COLO668 (cell line): Measurements from ENCODE around the gene FBXO24.

Source experiments
- DNase-seq: peaks from one replicate; lab custom pipeline; 2025; ENCODE audit not compliant: unreplicated experiment; lab: John Stamatoyannopoulos, UW

The FBXO24 gene

DNA sequence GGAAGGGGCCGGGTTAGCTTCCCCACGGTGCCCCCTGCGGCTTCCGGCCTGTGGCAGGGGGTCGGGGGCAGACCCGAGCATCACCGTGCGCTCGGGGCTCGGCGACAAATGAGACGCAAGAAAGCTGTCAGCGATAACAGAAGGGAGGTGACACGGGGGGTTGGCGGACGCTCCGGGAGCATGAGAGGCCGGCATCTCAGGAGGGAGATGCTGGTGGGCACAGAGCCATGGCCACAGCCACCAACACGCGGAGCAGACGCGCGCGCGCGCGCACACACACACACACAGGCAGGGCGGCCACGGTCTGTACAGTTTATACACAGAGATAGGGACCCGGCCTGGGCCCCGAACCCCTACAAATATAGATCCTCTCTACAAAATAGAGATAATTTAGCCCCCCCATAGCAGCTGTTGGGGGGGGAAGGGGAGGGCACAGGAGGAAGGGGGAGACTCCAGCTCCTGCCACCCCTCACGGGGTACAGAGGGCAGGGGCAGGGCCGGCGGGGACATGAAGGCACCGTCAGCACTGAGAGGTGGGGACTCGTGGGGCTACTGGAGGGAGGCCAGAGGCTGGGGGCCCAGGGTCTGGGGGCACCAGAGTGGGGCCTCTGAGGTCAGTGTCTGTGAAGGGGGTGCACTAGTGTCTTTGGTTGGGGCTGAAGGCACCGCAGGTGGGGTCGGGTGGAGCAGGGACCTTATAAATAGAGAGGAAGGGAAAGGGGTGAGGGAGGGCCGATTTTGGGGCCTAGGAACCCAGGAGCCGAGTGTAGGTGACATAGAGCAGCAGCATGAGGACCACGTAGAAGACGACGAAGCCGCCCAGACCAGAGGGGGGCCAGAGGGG lies 11.5 kb upstream of the FBXO24 start:
- no peak for DNase-seq

DNA sequence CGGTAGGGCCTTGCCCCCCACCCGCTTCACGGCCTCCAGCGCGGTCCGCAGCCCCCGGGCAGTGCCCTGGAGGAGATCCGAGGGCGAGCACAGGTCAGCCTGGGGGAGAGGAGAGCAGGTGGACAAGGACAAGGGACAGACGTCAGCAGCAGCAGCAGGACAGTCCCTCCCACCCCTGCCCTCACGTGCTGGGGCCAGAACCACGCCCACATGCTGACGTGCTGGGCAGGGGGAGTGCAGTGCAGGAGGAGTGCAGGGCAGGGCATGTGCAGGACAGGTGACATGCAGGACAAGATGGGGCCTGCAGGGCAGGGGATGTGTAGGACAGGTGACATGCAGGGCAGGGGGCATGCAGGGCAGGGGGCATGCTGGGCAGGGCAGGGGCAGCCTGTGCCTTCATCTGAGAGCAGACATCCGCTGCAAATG lies 10.9 kb upstream of the FBXO24 start:
- DNase-seq = no peak

DNA sequence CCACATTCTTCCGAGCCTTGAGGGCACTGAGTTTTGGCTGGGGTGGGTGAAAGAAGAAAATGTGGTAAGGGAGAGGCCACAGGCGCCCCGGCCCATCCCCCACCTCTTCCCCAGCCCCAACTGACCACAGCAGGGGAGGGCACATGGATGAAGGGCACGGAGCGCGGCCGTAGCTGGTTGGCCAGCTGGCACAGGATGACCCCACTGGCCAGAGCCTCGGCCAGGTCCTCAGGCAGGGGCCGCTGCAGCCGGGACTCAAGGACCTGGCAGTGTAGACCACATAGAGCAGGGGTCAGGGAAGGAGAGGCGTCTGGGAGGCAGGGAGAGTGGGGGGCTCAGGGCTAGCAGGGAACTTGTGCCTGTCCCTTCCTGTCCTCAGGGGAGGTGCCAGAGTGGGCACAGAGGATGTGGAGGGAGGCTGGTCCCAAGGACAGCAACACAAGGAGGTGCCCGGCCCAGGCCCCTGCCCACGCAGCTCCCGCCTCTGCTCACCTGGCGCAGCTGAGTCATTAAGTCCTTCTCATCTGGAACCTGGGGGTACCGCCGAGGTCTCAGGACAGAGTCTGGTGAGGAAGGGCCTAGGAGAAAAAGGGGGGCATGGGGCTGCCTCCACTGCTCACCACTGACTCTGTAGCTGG lies 10.3 kb upstream of the FBXO24 start:
- DNase-seq = no peak

DNA sequence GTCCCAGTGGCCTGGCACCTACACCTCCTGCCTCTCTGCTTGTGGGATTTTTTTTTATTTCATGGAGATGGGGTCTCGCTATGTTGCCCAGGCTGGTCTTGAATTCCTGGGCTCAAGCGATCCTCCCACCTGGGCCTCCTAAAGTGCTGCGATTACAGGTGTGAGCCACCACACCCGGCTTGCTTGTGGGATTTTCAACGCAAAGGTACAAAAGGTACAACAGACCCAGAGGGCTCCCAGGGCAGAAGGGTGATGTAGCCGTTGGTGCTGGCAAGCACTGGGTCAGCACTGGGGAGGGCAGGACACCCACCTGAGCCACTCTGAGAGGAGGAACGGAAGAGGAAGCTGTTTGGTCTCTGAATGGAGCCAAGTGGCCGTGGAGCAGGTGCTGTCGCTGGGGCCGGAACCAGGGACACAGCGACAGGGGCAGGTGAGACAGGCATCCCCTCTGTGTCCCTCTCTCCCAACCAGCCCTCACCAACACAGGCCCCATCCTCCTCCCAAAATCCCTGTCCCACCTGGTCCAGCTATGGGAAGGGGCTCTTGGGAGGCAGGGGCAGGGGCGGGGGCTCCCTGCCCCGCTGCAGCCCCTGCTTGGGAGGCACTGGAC lies 9.6 kb upstream of the FBXO24 start:
- no peak for DNase-seq

DNA sequence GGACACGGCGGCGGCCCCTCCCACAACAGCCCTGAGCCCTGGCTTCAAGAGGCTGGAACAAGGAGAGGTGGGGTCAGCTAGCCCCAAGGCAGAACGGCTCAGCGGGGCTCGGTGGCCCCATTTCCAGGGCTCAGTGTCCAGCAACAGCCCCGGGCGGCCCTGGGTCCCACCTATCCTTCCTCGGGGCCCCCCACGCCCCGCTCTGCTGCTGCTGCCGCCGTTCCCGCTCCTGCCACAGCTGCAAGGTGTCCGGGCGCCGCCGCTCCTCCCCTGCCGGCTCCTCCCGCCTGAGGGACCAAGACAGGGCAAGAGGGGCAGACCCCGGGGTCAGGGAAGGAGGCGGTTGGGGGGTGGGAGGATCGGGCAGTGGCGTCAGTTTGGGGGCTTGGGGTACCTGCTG lies 9.0 kb upstream of the FBXO24 start:
- DNase-seq = no peak

DNA sequence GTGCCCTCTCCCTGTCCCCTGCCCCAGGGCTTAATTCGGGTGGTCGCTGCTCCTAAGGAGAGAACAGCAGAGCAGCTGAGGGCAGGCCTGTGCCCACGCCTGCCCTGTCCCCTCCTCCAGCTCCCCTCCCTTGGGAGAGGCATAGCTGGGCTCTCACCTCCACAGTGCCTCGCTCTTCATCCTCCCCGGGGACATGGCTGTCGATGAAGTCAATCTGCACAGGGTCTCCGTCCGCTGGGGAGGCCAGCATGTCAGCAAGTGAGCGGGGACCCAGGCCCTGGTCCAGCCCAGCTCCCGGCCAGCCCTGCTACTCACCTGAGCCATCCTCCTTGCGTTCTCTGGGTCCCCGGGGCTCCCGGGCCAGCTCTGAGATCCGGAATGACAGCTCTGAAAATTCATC lies 8.6 kb upstream of the FBXO24 start:
- DNase-seq = no peak

DNA sequence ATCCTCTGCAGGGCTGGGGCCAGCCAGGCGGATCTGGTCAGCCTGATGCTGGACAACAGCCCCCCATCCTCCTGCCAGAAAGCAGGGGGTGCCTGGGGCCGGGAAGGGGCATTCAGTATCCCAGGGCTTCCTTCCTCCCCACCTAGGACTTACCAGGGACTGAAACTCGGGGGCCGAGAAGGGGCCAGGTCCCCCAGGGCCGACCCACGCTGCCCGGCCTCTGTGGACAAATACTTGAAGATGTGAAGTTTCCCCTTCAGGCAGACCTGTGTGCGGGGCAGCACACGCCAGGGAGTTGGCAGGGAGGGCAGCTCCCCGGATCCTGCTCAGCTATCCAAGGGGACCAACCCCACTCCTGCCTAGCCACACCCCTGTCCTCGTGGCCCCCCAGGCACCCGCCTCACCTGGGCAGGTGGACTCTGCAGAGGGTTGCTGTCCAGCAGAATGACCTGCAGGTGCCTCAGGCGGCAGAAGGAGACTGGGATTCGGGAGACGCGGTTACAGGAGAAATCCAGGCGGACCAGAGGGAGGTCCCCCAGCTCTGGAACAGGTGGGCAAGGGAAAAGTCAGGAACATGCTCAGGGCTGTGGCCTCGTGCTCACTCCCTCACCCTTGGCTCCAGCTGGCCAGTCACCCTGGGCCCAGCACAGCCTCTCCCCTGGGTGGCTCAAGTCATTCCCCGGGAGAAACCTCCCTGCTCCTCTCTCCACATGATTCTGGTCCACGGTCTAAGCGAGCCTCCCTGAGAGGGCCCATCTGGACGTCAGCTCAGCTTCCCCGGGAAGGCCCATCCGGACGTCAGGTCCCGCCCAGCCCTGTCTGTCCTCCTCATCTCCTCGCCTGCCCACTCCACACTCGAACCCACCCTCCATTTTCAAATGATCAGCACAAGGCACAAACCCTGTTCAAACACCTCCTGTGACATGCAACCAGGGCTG lies 7.6 kb upstream of the FBXO24 start:
- no peak for DNase-seq

DNA sequence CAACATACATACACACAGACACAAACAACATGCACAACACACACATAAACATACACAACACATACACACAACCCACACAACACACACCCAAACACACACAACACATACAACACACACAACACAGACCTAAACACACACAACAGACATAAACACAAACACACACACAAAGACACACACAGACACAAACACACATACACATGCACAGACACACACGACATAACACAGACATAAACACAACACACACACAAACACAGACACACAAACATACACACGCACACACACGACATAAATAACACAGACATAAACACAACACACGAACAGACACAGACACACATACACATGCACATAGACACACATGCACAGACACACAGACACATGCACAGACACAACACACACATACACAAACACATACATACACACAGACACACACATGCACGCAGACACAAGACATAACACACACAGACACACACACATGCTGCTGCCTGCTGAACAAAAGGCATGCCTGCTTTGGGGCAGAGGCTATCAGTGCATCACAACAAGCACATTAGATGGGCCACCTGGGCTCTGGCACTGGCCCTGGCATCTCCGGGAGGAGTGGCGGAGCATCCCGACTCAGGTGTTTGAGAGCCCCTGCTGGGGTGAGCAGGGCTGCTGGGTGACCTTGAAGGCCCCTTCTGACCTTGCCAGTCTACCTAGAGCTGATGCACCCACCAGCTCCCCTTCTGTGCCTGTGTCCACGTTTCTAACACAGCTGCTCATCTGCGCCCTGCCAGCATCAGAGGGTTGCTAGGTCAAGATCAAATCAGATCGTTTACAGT lies 5.5 kb upstream of the FBXO24 start:
- DNase-seq = no peak

DNA sequence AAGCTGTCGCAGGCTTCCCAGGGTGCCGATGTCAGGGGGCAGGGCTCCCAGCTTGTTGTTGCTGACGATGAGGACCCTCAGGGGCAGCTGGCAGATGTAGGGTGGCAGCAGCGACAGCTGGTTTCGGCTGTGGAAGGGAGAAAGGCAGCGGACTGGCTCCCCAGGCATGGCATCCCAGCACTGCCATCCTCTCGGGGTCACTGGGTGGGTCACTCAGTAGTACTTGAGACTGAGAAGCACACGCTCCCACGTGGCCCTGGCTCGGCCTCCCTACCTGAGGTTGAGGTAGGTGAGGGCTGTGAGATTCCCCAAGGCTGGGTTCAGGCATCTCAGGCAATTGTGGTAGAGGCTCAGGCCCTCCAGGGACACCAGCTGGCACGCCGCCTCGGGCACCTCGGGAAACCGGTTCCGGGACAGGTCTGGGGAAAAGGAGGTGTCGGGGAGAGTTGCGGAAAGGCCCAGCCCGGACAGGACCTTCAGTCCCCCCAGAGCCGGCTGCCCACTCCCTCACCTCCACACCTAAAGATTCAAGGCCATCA lies 4.0 kb upstream of the FBXO24 start:
- DNase-seq = no peak

DNA sequence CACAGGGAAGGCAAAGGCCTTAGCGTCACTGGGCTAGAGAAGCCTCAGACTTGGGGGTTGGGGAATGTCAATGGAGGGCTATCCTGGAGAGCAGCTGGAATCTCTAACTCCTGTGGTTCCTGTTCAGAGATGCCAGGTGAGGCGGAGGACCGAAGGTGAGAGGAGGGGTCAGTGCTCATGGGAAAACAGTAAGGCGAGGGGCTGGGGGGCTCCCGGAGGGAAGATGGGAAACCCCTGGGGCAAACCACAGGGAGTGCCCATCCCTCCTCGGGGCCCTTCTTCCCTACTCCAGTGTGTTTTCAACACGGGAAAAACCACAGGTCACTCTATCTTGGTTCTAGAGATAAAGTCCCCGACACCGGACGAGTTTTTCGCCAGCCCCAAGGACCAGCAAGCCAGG lies 3.5 kb upstream of the FBXO24 start:
- no peak for DNase-seq

DNA sequence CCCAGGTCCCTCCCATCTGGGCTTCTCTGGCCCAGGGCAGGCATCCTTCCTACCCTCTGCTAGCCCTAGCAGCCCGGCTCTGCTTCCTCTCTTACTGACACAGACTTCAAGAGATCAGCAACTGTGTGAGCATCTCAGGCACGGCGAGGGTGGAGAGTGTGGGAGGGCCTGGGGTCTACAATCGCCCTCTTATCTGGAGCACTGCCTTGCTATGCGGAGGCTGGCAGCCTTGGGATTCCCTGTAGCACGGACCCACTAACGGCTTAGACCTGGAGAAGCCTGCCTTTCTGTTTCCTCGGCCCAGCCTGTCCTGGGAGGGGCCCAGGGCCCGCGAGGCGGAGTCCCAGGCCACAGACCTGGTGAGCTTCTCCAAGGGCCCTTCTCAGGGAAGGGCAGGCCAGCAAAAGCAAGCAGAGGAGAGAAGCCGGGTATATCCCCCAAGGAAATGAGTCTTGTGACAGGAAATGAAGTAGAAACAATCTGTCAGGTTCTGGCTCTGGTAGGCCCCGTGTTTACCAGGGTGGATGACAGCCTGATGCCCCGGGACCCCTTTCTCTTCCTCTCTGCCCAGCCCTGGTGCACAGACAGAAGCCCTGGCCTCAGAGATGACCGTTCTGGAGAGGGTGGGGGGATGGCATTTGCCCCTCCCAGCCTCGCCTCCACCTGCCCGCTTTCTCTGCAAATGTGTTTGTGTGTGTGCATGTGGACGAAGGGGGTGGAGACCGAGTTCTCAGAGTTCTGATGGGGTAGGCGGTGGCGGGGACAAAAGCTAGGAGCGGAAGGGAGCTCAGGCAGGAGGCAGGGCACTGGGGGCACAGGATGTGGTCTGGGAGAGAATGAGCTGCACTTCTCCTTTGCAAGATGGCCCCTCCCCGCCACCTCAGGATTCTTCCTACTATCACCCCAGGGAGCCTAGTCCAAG lies 2.7 kb upstream of the FBXO24 start:
- DNase-seq = no peak

DNA sequence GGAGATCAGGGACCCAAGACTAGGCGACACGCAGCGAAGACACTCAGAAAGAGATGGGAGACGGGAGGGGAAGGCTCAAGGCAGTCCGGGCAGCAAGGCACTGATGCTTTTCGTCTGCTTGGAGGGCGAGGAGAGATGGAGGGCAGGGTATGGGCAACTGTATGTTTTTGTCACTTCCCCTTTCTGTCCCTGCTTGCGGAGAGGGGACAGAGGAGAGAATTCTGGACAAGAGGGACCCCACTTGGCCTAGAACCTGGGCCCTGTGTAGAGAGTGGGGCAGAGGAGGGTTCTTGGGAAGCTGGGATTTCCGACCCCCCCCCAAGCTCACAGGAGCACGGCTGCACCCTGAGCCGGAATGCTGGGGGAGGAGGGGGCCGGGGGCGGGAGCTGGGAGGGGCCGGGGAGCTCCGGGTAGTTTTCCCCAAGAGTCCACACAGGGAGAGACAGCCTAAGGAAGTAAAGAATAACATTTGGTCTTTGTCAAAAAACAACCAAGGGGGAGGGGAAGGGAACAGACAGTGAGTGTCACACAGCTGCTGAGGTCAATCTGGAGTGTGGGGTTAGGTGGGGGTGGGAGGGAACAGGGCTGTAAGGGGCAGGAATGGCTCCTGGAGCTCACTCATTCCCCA lies 2.0 kb upstream of the FBXO24 start:
- no peak for DNase-seq

DNA sequence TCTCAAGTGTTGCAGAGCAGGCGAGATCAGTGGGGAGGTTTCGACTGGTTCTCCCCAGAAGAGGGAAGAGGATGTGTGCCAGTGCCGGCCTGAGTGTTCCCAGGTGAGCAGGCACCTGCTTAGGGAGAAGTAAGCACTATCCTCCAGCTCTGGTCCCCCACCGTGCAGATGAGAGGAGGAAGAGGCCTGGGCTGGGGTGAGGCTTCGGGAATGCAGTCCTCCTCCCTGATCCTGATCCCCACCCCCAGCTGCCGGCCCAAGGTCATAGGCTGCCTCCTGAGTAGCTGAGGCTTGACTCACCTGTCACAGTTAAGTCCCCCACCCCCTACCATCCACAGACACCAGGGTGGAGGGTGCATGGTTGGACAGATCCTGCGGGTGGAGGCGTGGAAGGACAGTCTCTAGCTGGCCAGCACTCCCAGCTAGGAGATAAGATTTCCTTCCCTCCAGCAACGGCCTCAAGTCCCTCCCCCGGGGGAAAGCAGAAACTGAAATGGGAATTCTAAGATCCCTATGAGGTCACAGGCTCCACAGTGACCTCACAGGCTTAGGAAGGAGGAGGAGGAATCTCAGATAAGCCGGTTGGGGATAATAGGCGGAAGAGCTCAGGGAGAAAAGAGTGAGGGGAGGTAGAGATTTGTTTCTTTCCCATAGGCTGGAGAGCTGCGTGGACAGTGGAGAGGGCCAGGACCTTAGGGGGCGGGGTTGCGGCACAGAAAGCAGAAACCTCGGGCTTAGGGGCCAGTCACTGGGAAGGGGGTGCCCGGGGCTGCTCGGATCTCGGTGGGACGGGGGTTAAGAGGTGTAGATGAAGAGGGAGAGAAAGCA lies 1.2 kb upstream of the FBXO24 start:
- peak; percentile 50 for DNase-seq

DNA sequence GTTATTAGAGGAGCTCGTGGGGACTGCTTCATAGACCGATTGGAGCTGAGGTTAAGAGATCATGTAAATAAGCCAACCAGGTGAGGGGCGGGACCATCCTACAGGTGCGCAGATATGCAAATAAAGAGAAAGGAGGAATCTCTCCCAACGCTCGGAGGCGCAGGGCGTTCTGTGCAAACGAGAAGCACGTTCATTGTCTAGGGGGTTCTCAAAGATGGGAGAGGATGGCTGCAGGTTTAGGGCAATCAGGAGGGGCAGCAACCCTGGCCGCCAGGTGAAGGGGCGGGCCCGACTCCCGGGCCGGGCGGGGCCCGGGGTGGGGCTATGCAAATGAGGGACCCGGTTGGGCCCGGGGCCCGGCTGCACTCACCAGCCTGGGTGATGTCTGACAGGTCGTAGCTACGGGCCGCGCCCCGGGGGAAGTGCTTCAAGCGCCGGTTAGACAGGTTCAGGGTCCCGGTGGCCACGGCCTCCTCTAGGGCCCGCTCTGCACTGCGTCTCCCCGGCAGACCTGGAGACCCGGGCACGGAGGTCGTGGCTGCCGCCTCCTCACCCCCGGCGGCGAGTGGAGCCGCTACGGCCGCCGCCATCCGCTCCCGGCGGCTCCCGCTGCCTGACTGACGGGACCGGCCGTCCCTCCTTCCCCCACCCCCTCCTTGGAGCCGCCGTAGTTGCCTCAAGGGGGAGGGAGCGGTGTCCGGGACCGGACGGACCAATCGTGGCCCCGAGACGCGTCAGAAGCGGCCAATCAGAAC lies 440 bp upstream of the FBXO24 start, which contains the start of gene LRCH4:
TSS of gene LRCH4 (minus strand) at position 619 of the 755 bp plus-strand sequence. CDS start at position 590, 29 bp downstream.
- DNase-seq = peak; percentile 85

DNA sequence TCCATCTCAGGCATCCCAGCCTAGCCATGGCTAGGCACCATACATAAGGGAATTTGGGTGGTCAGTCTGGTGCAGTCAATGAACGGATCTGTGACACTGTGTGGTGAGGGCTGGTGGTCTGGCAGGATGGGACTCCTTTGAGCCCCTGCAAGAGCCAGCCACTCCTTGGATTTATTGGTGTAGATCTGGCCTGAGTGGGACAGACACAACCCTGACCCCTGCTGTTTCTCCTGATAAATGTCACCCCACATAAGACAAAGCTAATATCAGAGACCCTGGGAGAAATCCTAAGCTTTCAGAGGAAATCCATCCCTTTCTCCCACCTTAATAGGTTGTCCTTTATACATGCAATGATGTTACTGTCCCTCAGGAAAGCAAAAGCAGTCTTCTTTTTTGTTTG lies 2.3 kb downstream of the FBXO24 start:
- peak; percentile 4 for DNase-seq

DNA sequence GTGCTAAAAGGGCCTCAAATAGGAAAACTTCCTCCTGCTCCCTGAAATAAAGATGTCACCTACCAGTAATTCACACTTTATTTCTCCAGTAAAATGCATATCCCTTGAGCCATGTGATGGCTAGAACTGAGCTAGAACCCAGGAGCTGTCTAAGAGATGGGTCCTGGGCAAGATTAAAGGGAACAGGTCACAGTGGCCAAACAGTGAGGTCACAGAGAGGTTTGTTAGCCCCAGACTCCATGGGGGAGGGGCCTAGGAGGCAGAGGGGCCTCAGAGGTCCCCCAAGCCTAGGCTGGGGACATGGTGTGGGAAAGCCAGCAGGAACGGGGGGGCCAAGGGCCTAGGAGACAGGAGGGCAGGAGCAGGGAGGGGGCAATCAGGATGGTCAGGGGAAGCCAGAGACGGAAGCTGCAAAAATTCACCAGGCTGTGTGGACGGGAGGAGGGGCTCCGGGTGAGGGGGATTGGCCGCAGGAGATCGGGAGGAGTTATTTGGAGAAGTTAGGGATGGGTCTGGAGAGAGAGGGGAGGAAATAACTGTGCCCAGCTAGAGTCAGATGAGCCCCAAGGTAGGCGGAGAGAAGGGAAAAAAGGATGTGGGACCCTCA lies 3.3 kb downstream of the FBXO24 start:
- DNase-seq = no peak
